Neural cell (in vitro differentiated cells): ENCODE measurements around the gene GFRA3.

Source experiments
- CTCF ChIP-seq: fragments of 450-650 bp; IDR thresholded peaks from 2 replicates; pipeline ENCODE4 v1.5.1; 2014; ENCODE audit warnings: antibody characterized with exemption, mild to moderate bottlenecking, moderate library complexity; ENCODE audit not compliant: poor library complexity, severe bottlenecking
- EP300 ChIP-seq: fragments of 450-650 bp; conservative IDR thresholded peaks from 2 replicates; pipeline ENCODE4 v1.6.1; 2014; ENCODE audit warnings: antibody characterized with exemption, mild to moderate bottlenecking, moderate library complexity; ENCODE audit not compliant: poor library complexity, severe bottlenecking
- EZH2 ChIP-seq: fragments of 200-600, 300-800 bp; shearing (Covaris generic), sonication (generic); IDR thresholded peaks from 2 replicates; pipeline ENCODE4 v1.6.1; 2014; ENCODE audit warnings: antibody characterized with exemption, low read length, borderline replicate concordance, mild to moderate bottlenecking; ENCODE audit not compliant: insufficient read depth, poor library complexity, severe bottlenecking
- MXI1 ChIP-seq: fragments of 450-650 bp; conservative IDR thresholded peaks from 2 replicates; pipeline ENCODE4 v1.6.1; 2014; ENCODE audit warnings: antibody characterized with exemption, mild to moderate bottlenecking; ENCODE audit not compliant: poor library complexity, severe bottlenecking
- POLR2AphosphoS5 ChIP-seq: IDR thresholded peaks from 2 replicates; pipeline ENCODE4 v1.6.1; 2012
- RAD21 ChIP-seq: fragments of 450-650 bp; conservative IDR thresholded peaks from 2 replicates; pipeline ENCODE4 v1.6.1; 2014; ENCODE audit warnings: antibody characterized with exemption, mild to moderate bottlenecking, moderate library complexity
- REST ChIP-seq: IDR thresholded peaks from 2 replicates; pipeline ENCODE4 v1.6.1; 2012; ENCODE audit warnings: borderline replicate concordance
- SMC3 ChIP-seq: fragments of 450-650 bp; conservative IDR thresholded peaks from 2 replicates; pipeline ENCODE4 v1.6.1; 2014; ENCODE audit warnings: antibody characterized with exemption, mild to moderate bottlenecking, moderate library complexity; ENCODE audit not compliant: poor library complexity
- TAF1 ChIP-seq: IDR thresholded peaks from 2 replicates; pipeline ENCODE4 v1.6.1; 2012; ENCODE audit warnings: low read depth

- TF ChIP-seq CTCF (no peak), EZH2 (no peak), POLR2AphosphoS5 (no peak), TAF1 (no peak), REST (no peak), EP300 (no peak), RAD21 (no peak), SMC3 (no peak), MXI1 (no peak)
Observed at GRCh38 chr5:138230981-138231589, 43.3 kb downstream of the GFRA3 start.
